NB4 (cell line): Measurements from ENCODE around the gene NDST1.

Source experiments
- MYC ChIP-seq: IDR thresholded peaks from 2 replicates; pipeline ENCODE4 v1.6.1; 2011; ENCODE audit warnings: low read depth, low read length
- POLR2A ChIP-seq: IDR thresholded peaks from 2 replicates; pipeline ENCODE4 v1.6.1; 2011; ENCODE audit warnings: mild to moderate bottlenecking; ENCODE audit not compliant: insufficient read length; ENCODE audit errors: extremely low read depth
- TF ChIP-seq, protein P1 (sequence below): IDR thresholded peaks from one replicate; pipeline ENCODE4 v1.5.1; 2012; ENCODE audit warnings: low read depth, low read length
- TF ChIP-seq, protein P2 (sequence below): IDR thresholded peaks from 2 replicates; pipeline ENCODE4 v1.6.1; 2011; ENCODE audit warnings: low read depth, low read length

DNA sequence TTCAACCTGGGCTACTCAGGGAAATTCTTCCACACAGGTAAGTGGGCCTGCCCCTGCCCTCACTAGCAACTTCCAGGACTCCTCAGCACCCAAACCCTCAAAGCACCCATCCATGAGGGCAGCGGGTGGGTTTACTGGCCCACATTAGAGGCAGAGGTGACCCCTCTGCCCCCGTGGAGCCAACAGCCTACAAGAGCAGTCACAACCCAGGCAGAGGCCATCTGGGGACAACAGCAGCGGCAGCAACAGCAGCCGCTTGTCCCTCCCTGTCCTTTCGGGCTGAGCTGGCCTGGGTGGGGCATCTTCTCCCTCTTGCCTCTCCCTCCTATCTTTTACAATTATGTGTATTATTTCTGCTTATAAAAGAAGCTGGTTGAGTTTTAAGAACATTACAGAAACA, 25.1 kb downstream of the NDST1 start:
- TF ChIP-seq, protein P1, sequence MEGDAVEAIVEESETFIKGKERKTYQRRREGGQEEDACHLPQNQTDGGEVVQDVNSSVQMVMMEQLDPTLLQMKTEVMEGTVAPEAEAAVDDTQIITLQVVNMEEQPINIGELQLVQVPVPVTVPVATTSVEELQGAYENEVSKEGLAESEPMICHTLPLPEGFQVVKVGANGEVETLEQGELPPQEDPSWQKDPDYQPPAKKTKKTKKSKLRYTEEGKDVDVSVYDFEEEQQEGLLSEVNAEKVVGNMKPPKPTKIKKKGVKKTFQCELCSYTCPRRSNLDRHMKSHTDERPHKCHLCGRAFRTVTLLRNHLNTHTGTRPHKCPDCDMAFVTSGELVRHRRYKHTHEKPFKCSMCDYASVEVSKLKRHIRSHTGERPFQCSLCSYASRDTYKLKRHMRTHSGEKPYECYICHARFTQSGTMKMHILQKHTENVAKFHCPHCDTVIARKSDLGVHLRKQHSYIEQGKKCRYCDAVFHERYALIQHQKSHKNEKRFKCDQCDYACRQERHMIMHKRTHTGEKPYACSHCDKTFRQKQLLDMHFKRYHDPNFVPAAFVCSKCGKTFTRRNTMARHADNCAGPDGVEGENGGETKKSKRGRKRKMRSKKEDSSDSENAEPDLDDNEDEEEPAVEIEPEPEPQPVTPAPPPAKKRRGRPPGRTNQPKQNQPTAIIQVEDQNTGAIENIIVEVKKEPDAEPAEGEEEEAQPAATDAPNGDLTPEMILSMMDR, result no peak
- TF ChIP-seq, protein P2, sequence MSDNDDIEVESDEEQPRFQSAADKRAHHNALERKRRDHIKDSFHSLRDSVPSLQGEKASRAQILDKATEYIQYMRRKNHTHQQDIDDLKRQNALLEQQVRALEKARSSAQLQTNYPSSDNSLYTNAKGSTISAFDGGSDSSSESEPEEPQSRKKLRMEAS, result no peak
- TF ChIP-seq POLR2A (no peak), MYC (no peak)
